ENCODE data around the gene KBTBD7.
"Not testable (repeated sequence)": the region's sequence is repeated elsewhere in the genome, so short reads cannot be mapped to it uniquely, and the experiment has no call there.

KBTBD7 gene

GRCh38 chr13:41196620-41197019, 2.3 kb upstream of the KBTBD7 start:
- no peak for DNase-seq (ENCODE audit: low read depth in 3 of 3)

- no peak for DNase-seq (ENCODE audit: low read depth in 3 of 3)
These were observed 1.6 kb upstream of the KBTBD7 start for GRCh38 chr13:41196011-41196410.

- no peak for DNase-seq (ENCODE audit: low read depth in 3 of 3)
These were observed 900 bp downstream of the KBTBD7 start for GRCh38 chr13:41193469-41193868.

DNA sequence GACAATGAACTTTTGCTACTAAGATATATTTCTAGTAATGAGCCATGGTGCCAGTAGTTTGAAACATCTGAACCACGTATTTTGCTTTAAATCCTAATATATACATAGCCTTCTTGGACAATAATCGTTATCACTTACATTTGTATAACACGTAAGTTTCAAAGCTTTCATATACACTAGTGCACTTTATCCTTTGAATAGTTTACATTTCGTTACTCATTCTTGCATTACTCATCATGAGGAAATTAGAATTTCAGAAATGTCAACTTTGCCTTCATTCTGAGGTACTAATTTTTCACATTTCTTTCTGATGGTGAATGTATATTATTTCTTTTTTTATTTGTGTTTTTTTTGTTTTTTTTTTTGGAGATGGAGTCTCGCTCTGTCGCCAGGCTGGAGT, 5.8 kb downstream of the KBTBD7 start:
- DNase-seq (ENCODE audit: low read depth in 3 of 3), result no peak

DNA sequence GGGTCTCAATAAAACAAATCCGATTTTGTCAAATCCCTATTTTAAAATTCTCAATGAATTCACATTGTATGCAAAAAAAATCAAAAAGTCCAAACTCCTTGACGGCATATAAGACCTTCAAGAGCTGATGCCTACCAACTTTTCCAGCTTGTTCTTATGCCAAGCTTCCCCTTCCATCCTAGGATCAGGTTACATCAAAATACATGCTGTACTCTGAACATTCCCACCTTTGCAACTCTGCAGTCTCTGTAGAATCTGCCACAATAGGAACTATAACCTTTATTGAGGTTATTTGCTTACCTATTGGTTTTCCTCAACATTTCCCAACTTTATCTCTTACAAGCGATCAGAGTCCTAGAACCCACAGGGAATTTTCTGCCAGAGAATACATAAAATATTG, 7.9 kb downstream of the KBTBD7 start:
- DNase-seq (ENCODE audit: low read depth in 3 of 3), result no peak

GRCh38 chr13:41182231-41182630, 12.1 kb downstream of the KBTBD7 start:
- DNase-seq (ENCODE audit: low read depth in 3 of 3), result no peak

DNA sequence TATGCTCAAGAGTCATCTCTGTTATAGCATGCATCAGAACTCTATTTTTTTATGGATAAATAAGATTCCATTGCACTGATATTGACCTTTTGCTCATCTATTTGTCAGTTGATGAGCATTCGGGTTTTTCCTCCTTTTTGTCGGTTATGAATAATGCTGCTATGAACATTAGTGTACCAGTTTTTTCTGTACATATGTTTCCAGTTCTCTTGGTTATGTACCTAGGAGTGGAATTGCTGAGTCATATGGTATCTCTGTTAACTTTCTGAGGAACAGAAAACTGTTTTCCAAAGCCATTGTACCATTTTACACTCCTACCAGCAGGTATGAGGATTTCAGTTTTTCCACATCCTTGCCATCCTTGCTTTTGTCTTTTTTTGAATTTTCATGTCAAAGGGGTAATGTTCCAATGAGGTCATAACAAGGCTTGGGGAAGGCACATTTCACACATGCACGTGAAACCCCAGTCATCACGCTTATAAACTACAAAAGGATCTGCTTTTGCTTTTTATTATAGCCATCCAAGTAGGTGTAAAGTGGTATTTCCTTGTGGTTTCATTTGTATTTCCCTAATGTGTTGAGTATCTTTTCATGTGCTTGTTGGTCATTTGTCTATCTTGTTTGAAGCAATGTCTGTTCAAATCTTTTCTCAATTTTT, 14.6 kb downstream of the KBTBD7 start:
- DNase-seq (ENCODE audit: low read depth in 3 of 3), result no peak

GRCh38 chr13:41178040-41178439, 16.3 kb downstream of the KBTBD7 start:
- DNase-seq (ENCODE audit: low read depth in 3 of 3), result no peak

GRCh38 chr13:41177616-41178015, 16.8 kb downstream of the KBTBD7 start:
- no peak for DNase-seq (ENCODE audit: low read depth in 3 of 3)

DNA sequence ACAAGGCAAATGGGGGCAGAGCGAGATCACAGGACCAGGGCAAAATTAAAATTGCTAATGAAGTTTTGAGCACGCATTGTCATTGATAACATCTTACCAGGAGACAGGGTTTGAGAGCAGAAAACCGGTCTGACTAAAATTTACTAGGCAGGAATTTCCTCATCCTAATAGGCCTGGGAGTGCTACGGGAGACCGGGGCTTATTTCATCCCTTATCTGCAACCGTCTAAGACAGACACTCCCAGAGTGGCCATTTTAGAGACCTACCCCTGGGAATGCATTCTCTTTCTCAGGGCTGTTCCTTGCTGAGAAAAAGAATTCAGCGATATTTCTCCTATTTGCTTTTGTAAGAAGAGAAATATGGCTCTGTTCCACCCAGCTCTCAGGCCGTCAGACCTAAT, 18.8 kb downstream of the KBTBD7 start:
- DNase-seq (ENCODE audit: low read depth in 3 of 3), result not testable (repeated sequence)

DNA sequence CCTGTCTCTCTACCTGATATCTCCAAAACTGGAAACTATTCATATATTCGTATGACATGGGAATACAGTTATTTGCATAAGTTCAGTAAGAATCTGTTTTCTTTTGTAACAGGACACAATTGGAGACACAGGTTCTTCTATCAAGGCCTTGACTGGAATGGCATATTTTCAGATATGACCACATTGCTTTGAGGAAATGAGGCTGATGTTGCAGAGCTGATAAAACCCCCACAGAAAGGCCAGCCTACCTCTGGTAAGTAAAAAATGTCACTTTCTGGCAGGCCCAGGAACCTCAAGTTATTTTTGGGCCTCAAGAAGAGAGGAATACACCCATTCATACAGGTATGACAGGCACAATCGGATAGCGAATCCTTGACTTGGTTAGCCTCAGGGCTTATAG, 32.2 kb downstream of the KBTBD7 start:
- no peak for DNase-seq (ENCODE audit: low read depth in 3 of 3)

- DNase-seq (ENCODE audit: low read depth in 3 of 3), result no peak
These were observed 35.2 kb downstream of the KBTBD7 start for GRCh38 chr13:41159174-41159573.

- no peak for DNase-seq (ENCODE audit: low read depth in 3 of 3)
These were observed 37.2 kb downstream of the KBTBD7 start for GRCh38 chr13:41157048-41157717.

DNA sequence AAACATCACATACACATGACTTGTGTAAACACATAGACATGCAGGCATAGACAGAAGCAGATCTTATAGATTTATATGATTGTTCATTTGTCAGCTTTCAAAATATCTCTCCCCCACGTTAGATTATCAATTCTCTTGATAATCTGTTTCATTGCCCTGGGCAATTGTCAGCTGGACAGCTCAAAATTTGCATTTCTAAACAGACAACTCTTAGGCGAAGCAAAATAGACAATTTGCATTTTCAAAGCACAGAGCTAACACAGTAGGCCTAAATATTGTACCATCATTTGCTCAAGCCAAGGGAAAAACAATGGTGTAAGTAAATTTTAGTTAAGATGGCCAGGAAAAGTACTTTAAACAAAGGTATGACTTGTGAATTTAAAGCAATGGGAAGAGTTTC, 37.7 kb downstream of the KBTBD7 start:
- no peak for DNase-seq (ENCODE audit: low read depth in 3 of 3)

DNA sequence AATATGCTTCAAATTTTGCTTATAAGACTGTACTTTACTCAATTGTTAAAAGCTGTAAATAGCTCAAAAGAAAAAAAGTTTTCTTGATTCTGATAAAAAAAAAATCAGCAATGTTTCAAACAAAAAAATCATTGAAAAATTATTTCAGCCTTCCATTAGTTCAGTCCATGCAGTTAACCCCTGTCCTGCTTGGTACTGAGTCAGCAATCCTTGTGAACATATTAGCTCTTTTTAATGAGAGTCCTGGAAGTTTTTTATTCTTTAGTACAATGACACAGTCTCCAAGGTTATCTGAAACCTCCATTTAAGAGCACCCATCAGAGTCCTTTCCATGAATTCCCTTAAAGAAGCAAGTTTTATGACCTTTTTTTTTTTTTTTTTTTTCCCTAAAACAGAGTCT, 40.3 kb downstream of the KBTBD7 start:
- no peak for DNase-seq (ENCODE audit: low read depth in 3 of 3)

DNA sequence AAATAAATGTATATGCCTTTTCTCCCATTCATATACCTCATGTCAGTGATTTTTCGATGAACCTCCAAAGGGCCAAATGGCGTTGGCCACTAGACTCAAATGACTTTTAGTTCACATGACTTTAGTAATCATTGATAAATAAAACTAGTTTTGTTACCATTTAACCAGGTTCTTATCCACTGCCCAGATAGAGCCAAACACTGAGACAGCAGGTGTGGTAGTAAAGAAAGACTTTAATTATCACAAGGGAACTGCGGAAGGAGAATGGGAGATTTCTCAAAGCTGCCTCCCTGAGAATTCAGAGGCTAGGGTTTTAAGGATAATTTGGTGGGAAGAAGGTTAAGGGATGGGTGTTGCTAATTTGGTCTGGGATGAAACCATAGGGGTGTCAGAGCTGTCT, 42.4 kb downstream of the KBTBD7 start:
- no peak for DNase-seq (ENCODE audit: low read depth in 3 of 3)

DNA sequence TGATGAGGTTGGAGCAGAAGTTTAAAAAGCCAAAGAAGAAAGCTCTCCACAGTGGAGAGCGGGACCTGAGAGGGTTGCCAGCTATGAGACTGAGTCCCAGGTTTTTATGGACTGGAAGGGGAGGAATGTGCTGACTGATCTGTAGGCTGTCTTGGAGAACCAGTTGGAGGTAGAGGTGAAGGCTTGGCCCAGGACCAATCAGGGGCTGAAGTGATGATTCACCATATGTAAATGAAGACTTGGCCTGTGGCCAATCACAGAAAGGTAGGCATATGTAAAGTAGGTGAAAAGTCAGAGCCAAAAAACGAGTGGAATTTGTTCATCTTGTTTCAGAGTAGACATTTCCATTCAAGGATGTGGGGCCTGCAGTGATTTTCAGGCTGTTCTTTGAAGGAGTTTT, 44.3 kb downstream of the KBTBD7 start:
- DNase-seq (ENCODE audit: low read depth in 3 of 3), result no peak

DNA sequence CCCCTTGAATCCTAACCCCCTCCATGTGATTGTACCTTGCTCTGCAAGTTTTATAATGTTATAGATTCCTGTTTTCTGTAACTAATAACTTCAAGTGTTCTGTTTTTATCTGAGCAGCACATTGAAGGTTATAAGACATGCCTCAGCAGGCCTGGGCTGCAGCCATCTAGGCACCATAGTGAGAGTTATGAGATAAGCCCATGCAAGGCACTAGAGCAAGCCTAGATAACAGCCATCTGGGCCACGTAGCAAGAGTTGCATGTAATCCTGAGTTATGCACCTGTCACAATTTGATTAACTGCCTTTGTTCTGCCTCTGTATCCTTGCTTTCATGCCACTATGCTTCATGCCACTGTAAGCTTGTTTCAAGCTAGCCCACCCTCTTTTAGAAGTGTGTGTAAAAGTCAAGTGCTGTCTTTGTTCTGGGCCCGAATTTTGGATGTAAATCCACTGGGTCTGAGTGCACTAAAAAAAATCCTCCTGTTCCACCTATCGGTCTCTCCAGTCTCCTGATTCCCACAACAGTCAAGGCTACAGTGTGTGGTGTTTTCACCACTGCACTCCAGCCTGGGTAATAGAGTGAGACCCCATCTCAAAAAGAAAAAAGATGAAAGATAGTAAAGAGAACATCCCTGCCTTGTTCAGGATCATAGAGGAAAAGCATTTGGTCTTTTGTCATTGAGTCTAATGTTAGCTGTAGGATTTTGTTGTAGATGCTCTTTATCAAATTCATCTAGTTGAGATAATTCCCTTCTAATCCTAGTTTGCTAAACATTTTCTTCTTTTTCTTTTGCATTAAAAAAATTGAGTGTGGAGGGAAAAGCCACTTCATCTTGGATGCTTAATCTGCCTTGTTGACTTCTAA, 45.7 kb downstream of the KBTBD7 start:
- DNase-seq (ENCODE audit: low read depth in 3 of 3), result no peak

DNA sequence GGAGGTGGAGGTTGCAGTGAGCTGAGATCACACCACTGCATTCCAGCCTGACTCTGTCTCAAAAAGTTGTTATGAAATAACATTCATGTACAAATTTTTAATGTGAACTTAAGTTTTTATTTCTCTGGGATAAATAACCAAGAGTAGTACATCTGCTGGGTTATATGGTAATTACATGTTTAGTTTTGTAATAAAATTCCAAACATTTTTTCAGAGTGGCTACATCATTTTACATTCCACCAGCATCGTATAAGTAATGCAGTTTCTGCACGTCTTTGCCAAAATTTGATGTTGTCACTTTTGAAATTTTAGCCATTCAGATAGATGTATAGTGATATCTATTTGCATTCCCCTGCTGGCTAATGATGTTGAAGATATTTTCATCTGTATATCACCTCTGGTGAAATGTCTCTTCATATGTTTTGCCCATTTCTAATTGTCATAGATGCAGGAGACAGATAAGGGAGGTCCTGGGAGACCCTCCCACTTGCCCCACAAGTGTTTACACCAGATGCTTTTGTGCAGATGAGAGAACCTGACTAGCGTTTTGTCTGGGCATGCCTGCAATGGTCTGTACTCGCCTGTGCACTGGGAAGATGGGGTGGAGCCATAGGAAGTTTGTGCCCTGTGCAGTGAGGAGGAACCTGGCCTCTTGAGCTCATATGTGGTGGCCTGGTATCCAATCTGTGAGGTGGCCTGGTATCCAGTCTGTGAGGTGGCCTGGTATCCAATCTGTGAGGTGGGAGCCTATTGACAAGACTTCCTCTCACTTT, 49.0 kb downstream of the KBTBD7 start:
- no peak for DNase-seq (ENCODE audit: low read depth in 3 of 3)

DNA sequence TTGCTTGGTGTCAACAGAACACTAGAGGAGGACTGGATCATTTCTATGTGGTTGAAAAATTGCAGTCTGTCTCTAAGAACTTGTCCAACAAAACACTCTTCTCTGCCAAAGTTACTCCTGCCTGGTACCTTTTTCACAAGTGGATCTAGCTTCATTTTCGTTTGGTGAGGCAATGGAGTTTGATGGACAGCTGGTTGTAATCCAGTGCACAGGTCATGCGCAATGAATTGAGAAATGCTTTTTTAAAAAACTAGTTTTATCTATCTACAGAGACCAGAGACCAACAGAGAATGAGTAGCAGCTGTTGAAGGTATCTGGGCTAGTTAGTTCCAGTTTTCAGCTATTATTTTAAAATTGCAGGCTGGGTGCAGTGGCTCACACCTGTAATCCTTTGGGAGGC, 49.8 kb downstream of the KBTBD7 start:
- no peak for DNase-seq (ENCODE audit: low read depth in 3 of 3)

Data from stimulated activated CD4-positive, alpha-beta T cell treated with anti-CD3 and anti-CD28 coated beads, TNF-alpha, amount 100 ng/mL, for 48 hours (primary cell).